HG03280 (cell line): Measurements from ENCODE around the gene MYMX.

ENCODE experiments used
- ATAC-seq: cut with Tn5 transposase; IDR thresholded peaks from one replicate; pipeline ENCODE4 v1.9.1; 2021; ENCODE audit warnings: mild to moderate bottlenecking, moderate library complexity; ENCODE audit not compliant: unreplicated experiment

Gene MYMX

GRCh38 chr6:44219053-44219814 lies 2.5 kb downstream of the MYMX start:
- ATAC-seq = peak; percentile 59

DNA sequence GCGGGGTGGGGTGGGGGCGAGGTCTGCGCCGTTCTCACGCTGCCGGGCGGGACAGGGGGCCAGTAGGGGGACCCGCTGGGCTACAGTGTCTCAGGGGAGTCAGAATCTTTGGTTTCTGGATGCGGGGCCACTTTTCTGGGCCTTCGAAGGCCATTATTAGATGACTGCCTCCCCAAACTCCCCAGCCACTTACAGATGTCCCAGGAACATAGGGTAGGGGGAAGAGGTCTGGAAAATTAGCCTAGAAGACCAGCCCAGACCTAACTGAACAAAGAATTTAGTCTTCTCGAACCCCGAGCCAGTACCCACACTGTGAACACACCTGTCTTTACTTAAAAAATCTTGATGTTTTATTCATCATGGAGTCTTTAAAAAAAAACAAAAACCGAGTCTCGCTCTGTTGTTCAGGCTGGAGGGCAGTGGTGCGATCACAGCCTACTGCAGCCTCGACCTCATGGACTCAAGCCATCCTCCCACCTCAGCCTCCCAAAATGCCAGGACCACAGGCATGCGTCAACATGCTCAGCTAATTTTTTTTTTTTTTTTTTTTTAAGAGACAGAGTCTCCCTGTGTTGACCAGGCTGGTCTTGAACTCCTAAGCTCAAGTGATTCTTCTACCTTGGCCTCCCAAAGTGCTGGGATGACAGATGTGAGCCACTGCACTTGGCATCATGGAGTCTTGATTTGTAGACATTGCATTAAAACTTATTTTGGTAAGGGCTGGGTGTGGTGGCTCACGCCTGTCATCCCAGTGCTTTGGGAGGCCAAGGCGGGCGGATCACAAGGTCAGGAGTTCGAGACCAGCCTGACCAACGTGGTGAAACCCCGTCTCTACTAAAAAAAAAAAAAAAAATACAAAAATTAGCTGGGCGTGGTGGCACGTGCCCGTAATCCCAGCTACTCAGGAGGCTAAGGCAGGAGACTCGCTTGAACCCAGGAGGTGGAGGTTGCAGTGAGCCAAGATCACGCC lies 3.4 kb downstream of the MYMX start:
- no peak for ATAC-seq

GRCh38 chr6:44220913-44221290 lies 4.2 kb downstream of the MYMX start:
- ATAC-seq = no peak

DNA sequence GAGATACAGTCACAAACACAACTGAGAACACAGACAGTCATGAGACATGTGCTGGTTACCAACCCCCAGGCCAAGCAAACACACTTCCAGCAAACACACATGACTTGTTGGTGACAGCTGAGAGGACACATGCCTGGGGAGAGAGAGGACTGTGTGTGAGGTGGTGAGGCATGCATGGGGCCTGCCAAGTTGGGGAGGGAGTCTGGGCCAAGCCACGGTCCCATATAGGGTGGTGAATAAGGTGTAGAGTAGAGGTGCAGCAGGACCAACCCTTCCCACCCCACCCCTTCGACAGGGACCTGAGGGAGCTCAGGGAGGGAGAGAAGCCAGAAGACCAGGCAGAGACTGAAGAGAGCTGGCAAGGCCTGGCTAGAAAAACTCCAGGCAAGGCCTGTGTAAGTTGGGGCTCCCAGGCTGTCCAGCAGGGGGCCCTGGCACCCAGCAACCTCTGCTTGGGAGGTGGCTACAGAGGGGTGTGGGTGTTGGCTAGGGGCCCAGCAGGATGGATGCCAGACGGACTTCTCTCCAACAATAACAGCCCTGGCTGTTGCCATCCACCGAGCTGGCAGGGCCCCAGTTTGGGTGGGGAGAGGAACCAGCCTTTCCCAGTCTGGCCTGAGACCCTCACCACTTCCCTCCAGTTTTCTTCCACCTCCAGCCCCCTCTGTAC lies 4.7 kb downstream of the MYMX start:
- peak; percentile 42 for ATAC-seq

DNA sequence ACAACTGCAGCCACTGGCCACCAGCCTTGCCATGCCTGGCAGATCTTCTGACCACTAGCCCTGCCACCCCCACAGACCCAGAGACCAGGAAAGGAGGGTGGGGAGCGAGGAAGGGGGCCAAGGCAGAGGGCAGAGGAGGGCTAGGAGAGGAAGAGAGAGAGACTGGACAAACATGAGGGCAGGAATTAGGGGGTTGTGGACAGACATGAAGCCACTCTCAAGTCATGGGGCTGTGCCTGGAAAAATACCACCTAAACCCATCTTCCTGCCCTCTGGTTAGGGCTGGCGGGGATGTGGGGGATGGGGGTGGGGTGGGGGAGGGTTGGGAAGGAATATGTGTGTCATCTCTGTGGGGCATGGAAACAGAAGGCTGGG lies 5.2 kb downstream of the MYMX start:
- ATAC-seq = no peak

DNA sequence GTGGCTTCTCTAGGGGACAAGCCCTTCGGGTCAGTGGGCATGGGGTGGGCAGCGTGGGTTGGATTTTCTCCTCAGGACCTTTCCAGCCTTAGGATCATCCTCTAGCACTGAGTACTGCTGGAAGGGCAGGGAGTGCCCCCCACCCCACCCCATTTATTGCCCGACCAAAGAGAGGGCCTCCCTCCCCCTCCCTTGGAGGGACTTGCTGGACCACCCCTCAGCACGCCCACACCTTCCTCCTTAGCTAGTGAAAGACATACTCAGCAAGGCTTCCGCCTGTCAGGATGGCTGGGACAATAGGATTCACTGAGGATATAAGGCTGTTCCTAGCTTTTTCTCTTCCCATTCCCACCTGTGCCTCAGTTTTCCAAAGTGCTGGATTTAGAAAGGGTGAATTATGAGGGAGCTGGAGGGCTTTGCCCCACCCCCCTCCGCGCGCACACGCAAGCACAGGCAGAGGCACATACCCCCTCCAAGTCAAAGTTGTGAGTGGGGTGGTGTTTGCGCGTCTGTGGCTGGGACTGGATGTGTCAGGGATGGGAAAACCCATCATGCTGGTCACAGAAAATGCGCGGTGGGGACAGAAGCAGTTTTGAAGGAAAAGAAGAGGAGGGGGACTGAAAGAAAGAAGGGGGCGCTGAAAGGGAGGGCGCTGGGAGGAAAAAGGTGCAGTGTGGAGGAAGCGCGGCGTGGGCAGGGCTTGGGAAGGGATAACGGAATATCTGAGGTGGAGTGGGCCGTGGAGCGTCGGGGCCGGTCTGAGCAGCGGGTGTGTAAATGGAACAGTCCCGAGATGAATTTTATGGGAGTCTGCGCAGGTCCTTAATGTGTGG lies 6.0 kb downstream of the MYMX start:
- ATAC-seq = no peak

DNA sequence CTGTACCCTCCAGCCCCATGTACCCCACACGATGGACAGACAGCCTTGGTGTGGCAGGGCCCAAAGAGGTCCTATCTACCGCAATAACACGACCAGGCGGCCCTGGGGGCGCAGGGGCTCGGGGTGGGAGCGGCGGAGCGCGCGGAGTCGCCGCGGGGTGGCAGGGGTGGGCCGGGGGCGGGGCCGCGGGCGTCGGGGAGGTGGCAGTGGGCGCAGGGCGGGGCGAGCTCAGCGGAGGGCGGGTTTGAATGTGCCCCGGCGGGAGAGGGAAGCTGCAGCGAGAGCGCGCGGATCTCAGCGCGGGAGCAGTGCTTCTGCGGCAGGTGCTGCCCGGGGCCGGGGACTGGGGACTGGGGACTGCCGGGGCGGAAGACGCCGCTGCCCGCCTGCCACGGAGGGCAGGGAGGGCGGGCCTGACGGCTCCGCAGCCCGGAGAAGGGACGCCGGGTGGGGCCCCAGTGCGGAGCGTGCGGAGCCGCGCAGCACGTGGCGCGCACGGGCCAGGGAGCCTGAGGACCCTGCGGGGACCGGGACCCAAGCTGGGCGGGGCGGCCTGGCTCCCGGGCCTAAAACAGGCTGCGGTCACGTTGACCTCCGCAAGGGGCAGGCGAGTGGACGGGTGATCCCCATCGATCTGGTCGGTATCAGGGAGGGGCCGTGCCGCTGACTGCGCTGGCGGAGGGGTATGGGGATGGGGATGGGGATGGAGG lies 6.7 kb downstream of the MYMX start, which contains the start of gene SLC29A1:
Gene SLC29A1, plus strand, starts transcription at position 277 of the 710 bp plus-strand sequence. CDS start 3,719 bp downstream, outside the sequence.
- peak; percentile 46 for ATAC-seq

- ATAC-seq = no peak
These were observed 7.6 kb downstream of the MYMX start for GRCh38 chr6:44224029-44224964.

DNA sequence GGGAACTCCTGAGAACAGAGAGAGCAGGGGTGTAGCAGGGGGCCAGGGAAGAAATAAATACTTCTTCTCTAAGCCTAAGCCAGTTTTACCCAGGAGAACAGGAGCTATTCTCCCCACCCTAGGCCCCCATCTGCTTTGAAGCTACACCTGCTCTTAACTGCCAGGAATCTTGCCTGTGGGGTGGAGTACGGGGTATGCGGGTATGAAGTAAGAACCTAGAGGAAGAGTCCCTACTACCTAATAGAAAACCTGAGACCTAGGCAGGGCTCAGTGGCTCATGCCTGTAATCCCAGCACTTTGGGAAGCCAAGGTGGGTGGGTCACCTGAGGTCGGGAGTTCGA lies 8.2 kb downstream of the MYMX start:
- ATAC-seq = no peak

- no peak for ATAC-seq
These were observed 9.0 kb downstream of the MYMX start for GRCh38 chr6:44225579-44226325.

- no peak for ATAC-seq
These were observed 9.8 kb downstream of the MYMX start for GRCh38 chr6:44226368-44227147.

- ATAC-seq = no peak
These were observed 10.5 kb downstream of the MYMX start for GRCh38 chr6:44227148-44227793.

GRCh38 chr6:44228031-44228430 lies 11.3 kb downstream of the MYMX start:
- no peak for ATAC-seq

DNA sequence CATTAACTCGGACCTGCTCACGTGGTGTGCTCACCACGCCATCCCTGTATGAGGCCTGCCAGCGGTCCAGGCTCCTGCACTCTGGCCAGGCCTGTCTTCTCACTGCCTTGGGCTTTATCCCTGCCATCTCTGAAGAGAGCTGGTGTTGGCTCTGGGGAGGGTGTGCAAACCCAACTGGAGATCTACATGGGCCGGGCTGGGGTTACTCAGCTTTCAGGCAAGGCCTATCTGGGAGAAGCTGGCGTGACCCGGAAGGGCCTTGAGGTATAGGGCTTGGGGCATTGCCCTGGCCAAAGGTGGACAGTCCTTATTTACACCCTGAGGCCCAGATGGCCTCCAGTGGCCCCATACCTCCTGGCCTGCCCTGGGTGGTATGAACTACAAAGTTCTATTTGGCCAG lies 11.7 kb downstream of the MYMX start:
- ATAC-seq = no peak

GRCh38 chr6:44228836-44229235 lies 12.1 kb downstream of the MYMX start:
- no peak for ATAC-seq

GRCh38 chr6:44229376-44230033 lies 12.8 kb downstream of the MYMX start:
- ATAC-seq = no peak
